ENCODE measurements around the gene ZMYND11.
A peak's percentile ranks its signal among the peaks of the same experiment; 100 is the strongest.

Gene ZMYND11

GRCh38 chr10:134247-135131 lies 766 bp upstream of the ZMYND11 start:
- Histone ChIP-seq H3K4me2 (ENCODE audit: low read depth, low read length, poor library complexity, severe bottlenecking) (peak overlapping the region; percentile 90), H3K9ac (ENCODE audit: low read depth, low read length, poor library complexity, severe bottlenecking) (peak overlapping the region; percentile 83), H3K36me3 (ENCODE audit: insufficient read depth, low read length) (no peaks in the 10 kb centered on the region), H3F3A (ENCODE audit: low read depth) (0 out of 2 replicates have a peak, but pooled peaks cover 2% of the 10 kb centered on the region), H2AFZ (ENCODE audit: low read length) (peak overlapping the region; percentile 95), H4K20me1 (ENCODE audit: insufficient read depth, low read length, poor library complexity, severe bottlenecking) (peaks cover 31% of the 10 kb centered on the region), H3K27me3 (ENCODE audit: insufficient read depth, low read length, poor library complexity, severe bottlenecking) (no peaks in the 10 kb centered on the region), H3K79me2 (ENCODE audit: insufficient read depth, low read length) (peaks cover 57% of the 10 kb centered on the region), H3K9me2 (replicated peaks; ENCODE audit: low read depth, low read length) (no peaks in the 10 kb centered on the region), H3K9me3 (ENCODE audit: insufficient read depth, low read depth, low read length) (no peaks in the 10 kb centered on the region), H3K4me3 (ENCODE audit: low read length, poor library complexity, severe bottlenecking) (peak overlapping the region; percentile 87), H3K4me1 (ENCODE audit: insufficient read depth, low read length, poor library complexity, severe bottlenecking) (peaks cover 43% of the 10 kb centered on the region)
- TF ChIP-seq EZH2phosphoT487 (IDR thresholded peaks at IDR 0.05; ENCODE audit: borderline replicate concordance): no peak

GRCh38 chr10:135601-136464 lies 578 bp downstream of the ZMYND11 start:
- peaks cover 52% of the 10 kb centered on the region for H3K4me1 ChIP-seq (ENCODE audit: insufficient read depth, low read length, poor library complexity, severe bottlenecking)
- H3K79me2 ChIP-seq (ENCODE audit: insufficient read depth, low read length): peaks cover 70% of the 10 kb centered on the region
- no peaks in the 10 kb centered on the region for H3K9me2 ChIP-seq (replicated peaks; ENCODE audit: low read depth, low read length)
- H2AFZ ChIP-seq (ENCODE audit: low read length): peak overlapping the region; percentile 19
- H3K27me3 ChIP-seq (ENCODE audit: insufficient read depth, low read length, poor library complexity, severe bottlenecking): no peaks in the 10 kb centered on the region
- peaks cover 39% of the 10 kb centered on the region for H4K20me1 ChIP-seq (ENCODE audit: insufficient read depth, low read length, poor library complexity, severe bottlenecking)
- H3K4me2 ChIP-seq (ENCODE audit: low read depth, low read length, poor library complexity, severe bottlenecking): peak overlapping the region; percentile 67
- no peaks in the 10 kb centered on the region for H3F3A ChIP-seq (ENCODE audit: low read depth)
- peak overlapping the region; percentile 86 for H3K9ac ChIP-seq (ENCODE audit: low read depth, low read length, poor library complexity, severe bottlenecking)
- H3K4me3 ChIP-seq (ENCODE audit: low read length, poor library complexity, severe bottlenecking): peak overlapping the region; percentile 87
- no peaks in the 10 kb centered on the region for H3K9me3 ChIP-seq (ENCODE audit: insufficient read depth, low read depth, low read length)
- no peaks in the 10 kb centered on the region for H3K36me3 ChIP-seq (ENCODE audit: insufficient read depth, low read length)
- TF ChIP-seq CTCF (conservative IDR thresholded peaks at IDR 0.05; ENCODE audit: low read length) (no peak), EZH2phosphoT487 (IDR thresholded peaks at IDR 0.05; ENCODE audit: borderline replicate concordance) (no peak)

GRCh38 chr10:136465-136762 lies 1.2 kb downstream of the ZMYND11 start:
- peaks cover 76% of the 10 kb centered on the region for H3K79me2 ChIP-seq (ENCODE audit: insufficient read depth, low read length)
- peak overlapping the region; percentile 19 for H2AFZ ChIP-seq (ENCODE audit: low read length)

More at GRCh38 chr10:136465-136762, 1.2 kb downstream of the ZMYND11 start:
- Histone ChIP-seq H3K9me2 (replicated peaks; ENCODE audit: low read depth, low read length) (no peaks in the 10 kb centered on the region), H4K20me1 (ENCODE audit: insufficient read depth, low read length, poor library complexity, severe bottlenecking) (peaks cover 45% of the 10 kb centered on the region), H3K27me3 (ENCODE audit: insufficient read depth, low read length, poor library complexity, severe bottlenecking) (no peaks in the 10 kb centered on the region), H3K4me2 (ENCODE audit: low read depth, low read length, poor library complexity, severe bottlenecking) (peak overlapping the region; percentile 67), H3K4me1 (ENCODE audit: insufficient read depth, low read length, poor library complexity, severe bottlenecking) (peaks cover 57% of the 10 kb centered on the region), H3K36me3 (ENCODE audit: insufficient read depth, low read length) (no peaks in the 10 kb centered on the region), H3F3A (ENCODE audit: low read depth) (no peaks in the 10 kb centered on the region), H3K9ac (ENCODE audit: low read depth, low read length, poor library complexity, severe bottlenecking) (peak overlapping the region; percentile 86), H3K9me3 (ENCODE audit: insufficient read depth, low read depth, low read length) (no peaks in the 10 kb centered on the region), H3K4me3 (ENCODE audit: low read length, poor library complexity, severe bottlenecking) (peak overlapping the region; percentile 87)
- TF ChIP-seq EZH2phosphoT487 (IDR thresholded peaks at IDR 0.05; ENCODE audit: borderline replicate concordance): no peak
- no peak for TF ChIP-seq CTCF (conservative IDR thresholded peaks at IDR 0.05; ENCODE audit: low read length)

Measured in Loucy (cell line).